GM12878 (cell line): ENCODE results near the gene ACACA. TPM values are rescaled to one million over a fixed set of nuclear protein-coding genes. Genes with fewer than 3 reads are reported as not detected.

ENCODE experiments used
- CHD4 ChIP-seq: fragments of 200-600 bp; sonication (generic); IDR thresholded peaks from 2 replicates; pipeline ENCODE4 v1.6.1; 2016; ENCODE audit warnings: mild to moderate bottlenecking
- FOXK2 ChIP-seq: fragments of 450-650 bp; IDR thresholded peaks from 2 replicates; pipeline ENCODE4 v1.6.1; 2017; ENCODE audit warnings: mild to moderate bottlenecking, moderate library complexity
- NR2F1 ChIP-seq: fragments of 450-650 bp; conservative IDR thresholded peaks from 2 replicates; pipeline ENCODE4 v1.6.1; 2017; ENCODE audit warnings: mild to moderate bottlenecking
- RELB ChIP-seq: fragments of 450-650 bp; IDR thresholded peaks from 2 replicates; pipeline ENCODE4 v1.6.1; 2017; ENCODE audit warnings: low read depth, mild to moderate bottlenecking, moderate library complexity
- REST ChIP-seq: IDR thresholded peaks from 2 replicates; pipeline ENCODE4 v1.6.1; 2012; ENCODE audit warnings: mild to moderate bottlenecking, low read depth, low read length
- TCF7 ChIP-seq: IDR thresholded peaks from 2 replicates; pipeline ENCODE4 v1.6.1; 2014; ENCODE audit warnings: antibody characterized with exemption, borderline replicate concordance
- WRNIP1 ChIP-seq: IDR thresholded peaks from 2 replicates; pipeline ENCODE4 v1.6.1; 2011; ENCODE audit warnings: low read depth, low read length, improper control_type of control experiment, borderline replicate concordance
- YBX1 ChIP-seq: fragments of 450-650 bp; IDR thresholded peaks from 2 replicates; pipeline ENCODE4 v1.6.1; 2016; ENCODE audit warnings: antibody characterized with exemption
- YY1 ChIP-seq: IDR thresholded peaks from 2 replicates; pipeline ENCODE4 v1.6.1; 2011; ENCODE audit warnings: low read depth, mild to moderate bottlenecking, low read length
- ZBTB11 ChIP-seq: fragments of 450-650 bp; formaldehyde crosslinking; IDR thresholded peaks from 2 replicates; pipeline ENCODE4 v1.5.0; 2022; ENCODE audit warnings: mild to moderate bottlenecking, missing genetic modification characterization
- ZNF217 ChIP-seq: fragments of 450-650 bp; IDR thresholded peaks from 2 replicates; pipeline ENCODE4 v1.6.1; 2017; ENCODE audit warnings: antibody characterized with exemption, mild to moderate bottlenecking
- ZNF274 ChIP-seq: IDR thresholded peaks from one replicate; pipeline ENCODE4 v1.8.0; 2011; ENCODE audit not compliant: insufficient read length, insufficient read depth
- ZNF622 ChIP-seq: fragments of 450-650 bp; IDR thresholded peaks from 2 replicates; pipeline ENCODE4 v1.6.1; 2017; ENCODE audit warnings: mild to moderate bottlenecking, inconsistent platforms
- polyA plus RNA-seq, 11 experiments: library from polyadenylated mRNA; depleted of rRNA in 4 of 11; unstranded in 6 of 11; stranded (reverse) in 5 of 11; fragments of >200 nt; fragmentation: Nextera tagmentation in 4 of 11; fragmentation: Illumina TruSeq in 1 of 11; extraction: Ambion mirVana in 4 of 11; extraction: Trizol in 1 of 11; gene quantifications; 1 replicate in 1 of 11; 2 replicates in 10 of 11; pipeline versions ENCODE4 v1.2.1 to v1.2.3, GENCODE V29; 2011 to 2016; ENCODE audit warnings: inconsistent platforms in 2 of 11, missing spikeins in 2 of 11, low read depth in 1 of 11
- total RNA-seq, 4 experiments: library from RNA; depleted of rRNA in 3 of 4; stranded (reverse); fragments of >200 nt in 3 of 4; fragmentation: Illumina TruSeq in 1 of 4; extraction: Trizol in 1 of 4; gene quantifications; 2 replicates each; pipeline versions ENCODE4 v1.2.1 to v1.2.3, GENCODE V29; 2013 to 2021

The ACACA gene
- total and polyA plus RNA-seq, 10 of the 15 experiments (the other 5 are each of a cell fraction or from before 2014, with no cell fraction given), result 12.9 to 74.2 (median 32.0) TPM

GRCh38 chr17:37292429-37293139 is 114.1 kb downstream of the ACACA start (continued):
- TF ChIP-seq ZBTB11 (CRISPR knock-in tag), result no peak
- no peak for TF ChIP-seq TCF7
- TF ChIP-seq RELB, result no peak
- TF ChIP-seq ZNF622, result no peak
- no peak for TF ChIP-seq YY1
- TF ChIP-seq CHD4, result no peak
- TF ChIP-seq FOXK2, result no peak
- TF ChIP-seq ZNF217, result no peak
- no peak for TF ChIP-seq ZNF274
- no peak for TF ChIP-seq NR2F1
- TF ChIP-seq REST, result no peak
- no peak for TF ChIP-seq WRNIP1
- TF ChIP-seq YBX1, result no peak
